Measurements from ENCODE around the gene BEST1.
"Not testable (repeated sequence)": the region's sequence is repeated elsewhere in the genome, so short reads cannot be mapped to it uniquely, and the experiment has no call there.

Gene BEST1

DNA sequence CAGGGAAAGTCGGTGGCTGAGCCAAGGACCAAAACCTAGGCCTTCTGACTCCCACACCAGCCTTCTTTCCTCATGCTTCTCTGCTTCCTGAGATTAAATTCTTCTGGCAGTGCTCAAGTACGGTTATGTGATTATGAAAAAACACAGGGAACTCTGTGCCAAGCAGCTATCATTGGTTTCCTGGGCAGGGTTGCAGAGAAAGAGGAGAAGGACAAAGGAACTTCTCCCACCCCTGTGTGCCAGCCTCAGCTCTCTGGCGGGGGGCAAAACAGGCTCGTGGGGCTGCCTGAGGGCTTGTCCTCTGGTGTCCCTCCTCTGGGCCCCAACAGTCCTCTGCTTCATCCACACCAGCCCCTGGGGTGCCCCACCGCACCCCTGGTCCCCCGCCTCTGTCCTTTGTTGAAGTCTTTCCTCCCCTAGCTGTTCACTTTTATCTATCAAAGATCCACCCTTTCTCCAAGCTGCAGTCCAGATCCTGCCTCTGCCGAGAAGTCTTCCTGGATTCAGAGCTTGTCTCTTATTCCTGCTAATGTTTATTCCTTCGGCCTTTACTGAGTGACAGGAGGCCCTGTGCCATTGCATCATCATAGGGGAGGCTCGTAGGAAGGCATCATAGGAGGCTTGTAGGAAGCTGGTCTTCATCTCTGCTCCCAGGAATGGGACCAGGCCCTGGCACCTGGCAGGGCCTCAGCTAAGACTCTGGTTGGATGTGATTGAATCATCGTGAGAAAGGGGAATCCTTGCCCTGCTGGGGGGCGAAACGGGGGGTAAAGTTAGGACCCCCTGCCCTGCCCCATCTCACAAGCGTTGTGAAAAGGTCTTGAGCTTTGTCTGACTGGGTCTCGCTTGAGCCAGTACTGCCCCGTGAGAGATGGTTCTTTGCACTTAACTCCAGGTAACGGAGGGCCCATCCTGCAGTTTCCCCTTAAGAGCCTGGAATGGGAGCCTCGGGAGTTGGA lies 28.8 kb downstream of the BEST1 start:
- DNase-seq (ENCODE audit: low read depth), result no peak

GRCh38 chr11:61980783-61981541 lies 30.8 kb downstream of the BEST1 start:
- no peak for DNase-seq (ENCODE audit: low read depth)

- no peak for DNase-seq (ENCODE audit: low read depth)
Measured at GRCh38 chr11:61983419-61983818, 33.3 kb downstream of the BEST1 start.

GRCh38 chr11:61985869-61986268 lies 35.7 kb downstream of the BEST1 start:
- no peak for DNase-seq (ENCODE audit: low read depth)

DNA sequence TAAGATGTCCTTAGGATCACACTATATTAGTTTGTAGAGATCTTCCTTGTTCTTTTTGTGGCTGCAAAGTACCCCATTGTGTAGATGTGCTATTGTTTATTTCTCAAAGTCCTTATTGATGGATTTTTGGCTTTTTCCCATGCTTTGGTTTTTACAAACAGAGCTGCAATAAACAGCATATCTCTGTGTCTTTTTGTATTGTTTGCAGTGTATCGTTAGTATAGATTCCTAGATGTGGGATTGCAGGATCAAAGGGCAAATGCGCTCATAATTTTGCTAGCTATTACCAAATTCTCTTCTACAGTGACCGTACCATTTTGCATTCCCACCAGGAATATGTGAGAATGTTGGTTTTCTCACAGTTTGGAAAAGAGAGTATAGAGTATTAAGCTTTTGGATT lies 44.8 kb downstream of the BEST1 start:
- DNase-seq (ENCODE audit: low read depth), result no peak

- DNase-seq (ENCODE audit: low read depth), result no peak
Measured at GRCh38 chr11:61996933-61997332, 46.8 kb downstream of the BEST1 start.

GRCh38 chr11:61999141-61999975 lies 49.2 kb downstream of the BEST1 start:
- DNase-seq (ENCODE audit: low read depth), result no peak

- no peak for DNase-seq (ENCODE audit: low read depth)
Measured at GRCh38 chr11:62000539-62001446, 50.6 kb downstream of the BEST1 start.

DNA sequence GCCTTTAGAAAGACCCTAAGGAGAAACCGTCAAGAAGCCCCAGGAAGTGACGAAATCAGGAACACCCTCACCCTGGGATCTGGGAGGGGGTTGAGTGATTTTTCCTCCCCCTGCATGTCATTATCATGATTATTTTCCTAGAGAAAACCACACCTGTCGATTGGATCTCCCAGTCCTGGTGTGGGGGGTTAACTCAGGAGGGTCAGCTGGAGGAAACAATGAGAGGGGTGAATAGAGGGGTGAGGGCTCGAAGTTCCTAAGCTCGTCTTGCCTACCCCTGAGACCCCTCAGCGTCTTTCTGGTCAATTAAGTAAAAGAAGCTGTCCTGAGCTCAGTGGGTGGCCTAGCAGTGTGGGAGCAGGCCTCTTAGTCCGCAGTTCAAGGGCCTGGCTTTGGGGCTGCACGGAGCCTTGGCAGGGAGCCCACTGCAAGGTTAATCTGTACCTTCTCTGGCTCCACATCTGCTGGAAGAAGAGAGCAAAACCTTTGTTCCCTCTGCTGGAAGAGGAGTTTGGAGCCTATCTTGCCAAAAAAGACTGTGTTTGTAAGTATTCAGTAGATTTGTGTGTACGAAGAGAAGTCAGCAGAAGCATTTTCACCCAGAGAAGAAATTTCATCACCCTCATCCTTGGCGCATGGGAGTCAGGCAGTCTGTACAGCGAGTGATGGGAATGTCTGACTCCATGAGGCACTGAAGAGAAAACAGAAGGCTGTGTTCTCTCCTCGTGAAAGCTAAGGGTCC lies 51.5 kb downstream of the BEST1 start:
- DNase-seq (ENCODE audit: low read depth), result no peak

- not testable (repeated sequence) for DNase-seq (ENCODE audit: low read depth)
Measured at GRCh38 chr11:62002283-62002682, 52.1 kb downstream of the BEST1 start.

GRCh38 chr11:62004473-62004872 lies 54.3 kb downstream of the BEST1 start:
- no peak for DNase-seq (ENCODE audit: low read depth)

DNA sequence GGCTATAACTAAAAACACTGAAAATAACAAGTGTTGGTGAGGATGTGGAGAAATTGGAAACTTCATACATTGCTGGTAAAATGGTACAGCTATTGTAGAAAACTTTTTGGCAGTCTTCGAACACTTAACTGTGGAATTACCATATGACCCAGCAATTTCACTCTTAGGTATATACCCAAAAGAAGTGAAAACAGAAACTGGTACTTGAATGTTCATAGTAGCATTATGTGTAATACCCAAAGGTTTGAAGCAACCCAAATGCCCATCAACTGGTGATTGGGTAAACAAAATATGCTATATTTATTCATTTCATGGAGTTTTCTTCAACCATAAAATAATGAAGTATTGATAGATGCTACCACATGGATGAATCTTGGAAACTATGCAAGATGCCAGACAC lies 58.0 kb downstream of the BEST1 start:
- DNase-seq (ENCODE audit: low read depth), result no peak

DNA sequence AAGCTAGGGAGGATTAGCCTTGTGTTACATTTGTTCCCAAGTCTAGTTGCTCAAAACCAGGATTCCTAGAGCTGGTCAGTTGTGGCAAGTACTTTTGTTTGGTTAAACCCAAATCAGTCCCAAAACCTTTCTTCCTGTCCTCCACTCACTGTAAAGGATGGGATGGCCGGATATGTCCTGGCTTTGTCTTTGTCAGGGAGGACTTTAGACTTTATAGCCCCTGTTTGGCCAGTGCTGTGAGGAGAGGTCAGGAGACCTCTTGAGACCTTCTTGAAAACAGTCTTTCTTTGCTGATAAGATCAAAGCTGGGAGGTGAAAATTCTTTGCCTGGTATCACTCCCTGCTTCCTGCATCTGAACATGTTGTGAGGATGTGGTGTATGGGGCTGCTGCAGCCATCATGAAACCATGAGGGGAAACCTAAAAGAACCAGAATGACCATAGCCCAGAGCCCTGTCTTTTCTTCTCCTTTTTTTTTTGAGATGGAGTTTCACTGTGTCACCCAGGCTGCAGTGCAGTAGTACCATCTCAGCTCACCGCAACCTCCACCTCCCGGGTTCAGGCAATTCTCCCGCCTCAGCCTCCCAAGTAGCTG lies 60.9 kb downstream of the BEST1 start:
- DNase-seq (ENCODE audit: low read depth), result no peak

- DNase-seq (ENCODE audit: low read depth), result no peak
Measured at GRCh38 chr11:62011881-62012280, 61.7 kb downstream of the BEST1 start.

DNA sequence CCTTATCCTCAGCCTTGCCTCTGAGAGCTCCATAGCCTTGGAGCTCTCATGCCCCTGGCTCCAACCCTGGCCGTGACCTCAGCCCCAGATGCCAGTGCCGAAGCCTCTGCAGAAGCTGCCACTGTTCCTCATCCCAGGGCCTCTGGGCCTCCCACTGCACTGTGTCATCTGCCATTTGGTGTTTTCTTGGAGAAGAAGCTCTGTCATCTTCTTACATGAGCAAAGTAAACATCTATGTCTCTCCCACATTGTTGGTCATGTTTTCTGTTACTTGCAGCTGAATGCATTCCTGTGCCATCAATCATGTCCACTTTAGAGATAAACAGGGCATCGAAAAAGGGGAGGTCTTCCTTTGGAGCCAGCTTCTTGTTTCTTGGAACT lies 62.3 kb downstream of the BEST1 start:
- no peak for DNase-seq (ENCODE audit: low read depth)

DNA sequence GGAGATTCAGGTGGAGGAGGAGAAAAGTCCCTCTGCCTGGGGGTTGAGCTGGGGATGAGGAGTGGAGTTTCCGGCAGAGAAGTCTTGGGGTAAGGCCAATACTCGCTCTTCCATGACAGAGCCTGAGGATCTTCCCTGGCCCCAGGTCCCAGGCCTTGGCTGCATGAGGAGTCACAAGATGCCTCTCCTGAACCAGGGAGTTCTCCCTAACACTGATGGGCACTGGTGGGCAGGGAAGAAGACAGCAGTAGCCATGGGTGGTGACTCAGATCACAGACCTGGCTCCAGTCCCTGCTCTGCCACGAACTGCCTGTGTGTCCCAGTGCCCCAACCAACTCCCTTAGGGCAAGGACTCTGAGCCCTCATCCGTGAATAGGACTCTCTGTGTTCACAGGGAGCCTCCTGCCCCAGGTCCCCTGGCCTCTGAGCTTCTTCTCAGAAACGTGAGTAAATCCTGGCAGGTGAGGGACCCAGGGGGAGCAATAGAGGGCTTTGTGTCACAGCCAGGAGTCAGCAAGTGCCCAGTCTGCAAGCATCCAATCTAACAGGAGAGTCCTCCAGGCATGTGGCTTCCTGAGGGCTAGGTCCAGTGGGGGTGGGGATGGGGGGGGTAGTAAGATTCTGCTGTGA lies 62.8 kb downstream of the BEST1 start:
- DNase-seq (ENCODE audit: low read depth), result no peak
